Kidney epithelial cell (primary cell): ENCODE data around the gene MORN3. TPM values are rescaled to one million over a fixed set of nuclear protein-coding genes. Genes with fewer than 3 reads are reported as not detected.
"Not testable (repeated sequence)": the region's sequence is repeated elsewhere in the genome, so short reads cannot be mapped to it uniquely, and the experiment has no call there.

Experiments
- DNase-seq: peaks from one replicate; pipeline ENCODE4 v3.0.0-alpha.2; 2010; ENCODE audit warnings: low read depth
- H3K27me3 ChIP-seq: 2 replicates; pipeline ENCODE4 v1.6.0; 2011; ENCODE audit warnings: low read length; ENCODE audit not compliant: control insufficient read depth, insufficient read depth
- H3K36me3 ChIP-seq: 2 replicates; pipeline ENCODE4 v1.5.1; 2011; ENCODE audit warnings: low read length; ENCODE audit not compliant: control insufficient read depth, insufficient read depth
- H3K4me3 ChIP-seq: 2 replicates; pipeline ENCODE4 v1.5.1; 2011; ENCODE audit warnings: low read depth, mild to moderate bottlenecking, control low read depth, low read length
- CTCF ChIP-seq: IDR thresholded peaks from 2 replicates; pipeline ENCODE4 v1.5.1; 2011; ENCODE audit warnings: mild to moderate bottlenecking, moderate library complexity, low read length, control low read depth, inconsistent platforms; ENCODE audit not compliant: insufficient read depth, poor library complexity, severe bottlenecking
- total RNA-seq: library from RNA; depleted of rRNA; stranded (reverse); fragments of >200 nt; gene quantifications from 2 replicates; pipeline ENCODE4 v1.2.3, GENCODE V29; 2015

The MORN3 gene
- total RNA-seq: 0.89 and 1.3 TPM in 2 replicates

- H3K27me3 ChIP-seq: no peaks in the 10 kb centered on the region
- no peaks in the 10 kb centered on the region for H3K36me3 ChIP-seq
- DNase-seq: no peak
- H3K4me3 ChIP-seq: no peak within 1 kb of the TSS
- TF ChIP-seq CTCF: no peak
These were observed at the start of gene MORN3 for GRCh38 chr12:121669521-121669900. TSS of gene MORN3 (minus strand) at chr12:121669654. CDS start at chr12:121669483, 171 bp downstream.

- no peak for DNase-seq
- Histone ChIP-seq H3K4me3 (no peak overlapping the region), H3K36me3 (no peaks in the 10 kb centered on the region), H3K27me3 (no peaks in the 10 kb centered on the region)
- no peak for TF ChIP-seq CTCF
These were observed 49.3 kb upstream of the MORN3 start for GRCh38 chr12:121718653-121719239.

GRCh38 chr12:121717041-121717699 lies 47.7 kb upstream of the MORN3 start:
- no peaks in the 10 kb centered on the region for H3K36me3 ChIP-seq
- DNase-seq: peak; percentile 72
- no peaks in the 10 kb centered on the region for H3K27me3 ChIP-seq
- H3K4me3 ChIP-seq: no peak overlapping the region
- no peak for TF ChIP-seq CTCF

- Histone ChIP-seq H3K36me3 (no peaks in the 10 kb centered on the region), H3K27me3 (no peaks in the 10 kb centered on the region), H3K4me3 (no peak overlapping the region)
- no peak for TF ChIP-seq CTCF
- no peak for DNase-seq
These were observed 46.5 kb upstream of the MORN3 start for GRCh38 chr12:121715862-121716435.

GRCh38 chr12:121715055-121715454 lies 45.6 kb upstream of the MORN3 start:
- DNase-seq, H3K36me3 ChIP-seq, H3K27me3 ChIP-seq, H3K4me3 ChIP-seq: not testable (repeated sequence)

- H3K4me3 ChIP-seq: peak overlapping the region; percentile 78
- H3K27me3 ChIP-seq: no peaks in the 10 kb centered on the region
- no peak for DNase-seq
- no peak for TF ChIP-seq CTCF
- no peaks in the 10 kb centered on the region for H3K36me3 ChIP-seq
These were observed 44.3 kb upstream of the MORN3 start for GRCh38 chr12:121713793-121714192.
